Tibial nerve (tissue), 4 donors: ENCODE data around the gene CEP170B. TPM values are rescaled to one million over a fixed set of nuclear protein-coding genes. Genes with fewer than 3 reads are reported as not detected.
A peak's percentile ranks its signal among the peaks of the same experiment; 100 is the strongest.

ENCODE experiments used
- DNase-seq, 2 donors: peaks; one replicate each; pipeline ENCODE4 v3.0.0-alpha.2; 2019; ENCODE audit warnings: low spot score in 2 of 2
- H3K27ac ChIP-seq, 4 donors: fragments of 200-600 bp; sonication (generic) in 3 of 4; one replicate each; pipeline ENCODE4 v1.5.1; 2017 to 2019; ENCODE audit warnings: mild to moderate bottlenecking in 1 of 4
- H3K27me3 ChIP-seq, 2 donors: fragments of 200-600 bp; sonication (generic) in 1 of 2; one replicate each; pipeline versions ENCODE4 v1.5.1 to v1.6.0; 2017 to 2019
- H3K36me3 ChIP-seq, 3 donors: fragments of 200-600 bp; sonication (generic); one replicate each; pipeline ENCODE4 v1.5.1; 2018 to 2019
- H3K4me1 ChIP-seq, 4 donors: fragments of 200-600 bp; sonication (generic) in 3 of 4; one replicate each; pipeline ENCODE4 v1.5.1; 2017 to 2019
- H3K4me3 ChIP-seq, 4 donors: fragments of 200-600 bp; sonication (generic) in 3 of 4; one replicate each; pipeline ENCODE4 v1.5.1; 2017 to 2019; ENCODE audit warnings: mild to moderate bottlenecking in 1 of 4, moderate library complexity in 1 of 4
- H3K9me3 ChIP-seq, 4 donors: fragments of 200-600 bp; sonication (generic) in 3 of 4; one replicate each; pipeline ENCODE4 v1.5.1; 2017 to 2019
- CTCF ChIP-seq, 5 experiments: fragments of 200-600 bp in 3 of 5; fragments of 450-650 bp in 2 of 5; sonication (generic) in 3 of 5; IDR thresholded peaks; one replicate each; pipeline ENCODE4 v1.5.1; 2016 to 2019; ENCODE audit warnings: antibody characterized with exemption in 5 of 5, mild to moderate bottlenecking in 3 of 5, moderate library complexity in 2 of 5
- EP300 ChIP-seq, 2 donors: sonication (generic); formaldehyde crosslinking; IDR thresholded peaks; one replicate each; pipeline ENCODE4 v1.6.1; 2017; ENCODE audit warnings: antibody characterized with exemption in 2 of 2, mild to moderate bottlenecking in 1 of 2
- POLR2A ChIP-seq, 2 donors: fragments of 450-650 bp; IDR thresholded peaks; one replicate each; pipeline ENCODE4 v1.6.1; 2017; ENCODE audit warnings: antibody characterized with exemption in 2 of 2, mild to moderate bottlenecking in 2 of 2, moderate library complexity in 2 of 2
- WGBS, 2 donors: methylation state at CpG; one replicate each; pipeline ENCODE4 v1.1.5; 2018; 5-methylcytosine and 5-hydroxymethylcytosine counted together
- total RNA-seq, 4 donors: library from RNA; depleted of rRNA; stranded (reverse); fragments of >200 nt; gene quantifications; one replicate each; pipeline ENCODE4 v1.1.0, GENCODE V29; 2016

Gene CEP170B
- total RNA-seq = 10 to 100 TPM; 10.1 to 36.3 (median 13.0) TPM

- Histone ChIP-seq H3K27me3 (peaks cover 0 to 12% of the 10 kb centered on the region in 2 donors), H3K9me3 (no peaks in the 10 kb centered on the region), H3K27ac (peak within 1 kb of the TSS in 2 of 4 donors; percentile 71 to 81), H3K4me1 (peaks cover 0 to 26% (median 16%) of the 10 kb centered on the region in 4 donors), H3K4me3 (peak within 1 kb of the TSS; percentile 51 to 65 (median 61)), H3K36me3 (peaks cover 0 to 13% (median 0%) of the 10 kb centered on the region in 3 donors)
- WGBS, 2 donors = 1 to 2% methylated on average over 17 to 21 of the region's 88 CpGs
- no peak for TF ChIP-seq EP300 (IDR thresholded peaks at IDR 0.05)
- no peak for TF ChIP-seq POLR2A (IDR thresholded peaks at IDR 0.05)
- no peak for TF ChIP-seq CTCF (IDR thresholded peaks at IDR 0.05)
- no peak for DNase-seq
Measured at GRCh38 chr14:104865081-104865630, at the start of gene CEP170B. CEP170B (plus strand) TSS chr14:104865268; CDS start chr14:104868451, 3,183 bp downstream.

GRCh38 chr14:104816616-104816884 lies 48.5 kb upstream of the CEP170B start:
- H3K27ac ChIP-seq = peak overlapping the region; percentile 82 to 95 (median 92)
- H3K27me3 ChIP-seq = no peaks in the 10 kb centered on the region
- peak overlapping the region; percentile 53 to 91 (median 84) for H3K4me3 ChIP-seq
- H3K4me1 ChIP-seq = peaks cover 0 to 44% (median 15%) of the 10 kb centered on the region in 4 donors
- H3K36me3 ChIP-seq = peaks cover 0 to 14% (median 0%) of the 10 kb centered on the region in 3 donors
- WGBS, 2 donors = 0 to 1% methylated on average over 2 to 8 of the region's 8 CpGs
- peaks cover 0 to 5% (median 0%) of the 10 kb centered on the region in 4 donors for H3K9me3 ChIP-seq
- DNase-seq = no peak
- TF ChIP-seq EP300 (IDR thresholded peaks at IDR 0.05) (no peak), POLR2A (IDR thresholded peaks at IDR 0.05) (no peak), CTCF (IDR thresholded peaks at IDR 0.05) (no peak)

GRCh38 chr14:104817930-104818713 lies 46.9 kb upstream of the CEP170B start:
- DNase-seq = no peak
- TF ChIP-seq CTCF (IDR thresholded peaks at IDR 0.05) (no peak), POLR2A (IDR thresholded peaks at IDR 0.05) (no peak), EP300 (IDR thresholded peaks at IDR 0.05) (no peak)
- peaks cover 0 to 10% (median 0%) of the 10 kb centered on the region in 3 donors for H3K36me3 ChIP-seq
- no peak overlapping the region for H3K4me3 ChIP-seq
- peaks cover 0 to 44% (median 15%) of the 10 kb centered on the region in 4 donors for H3K4me1 ChIP-seq
- WGBS, 2 donors = 96 to 97% methylated on average over 8 of the region's 8 CpGs
- peaks cover 0 to 5% (median 0%) of the 10 kb centered on the region in 4 donors for H3K9me3 ChIP-seq
- no peak overlapping the region for H3K27ac ChIP-seq
- no peaks in the 10 kb centered on the region for H3K27me3 ChIP-seq

GRCh38 chr14:104818714-104819161 lies 46.3 kb upstream of the CEP170B start:
- H3K36me3 ChIP-seq = peaks cover 0 to 10% (median 0%) of the 10 kb centered on the region in 3 donors
- no peak for TF ChIP-seq EP300 (IDR thresholded peaks at IDR 0.05)
- TF ChIP-seq POLR2A (IDR thresholded peaks at IDR 0.05) = no peak
- no peak for TF ChIP-seq CTCF (IDR thresholded peaks at IDR 0.05)
- no peak for DNase-seq
- no peaks in the 10 kb centered on the region for H3K27me3 ChIP-seq
- H3K4me1 ChIP-seq = peaks cover 0 to 44% (median 15%) of the 10 kb centered on the region in 4 donors
- no peak overlapping the region for H3K27ac ChIP-seq
- H3K9me3 ChIP-seq = peaks cover 0 to 5% (median 0%) of the 10 kb centered on the region in 4 donors
- 83 to 91% methylated on average over 8 of the region's 9 CpGs for WGBS, 2 donors
- no peak overlapping the region for H3K4me3 ChIP-seq

GRCh38 chr14:104819361-104819781 lies 45.7 kb upstream of the CEP170B start:
- Histone ChIP-seq H3K9me3 (peaks cover 0 to 5% (median 0%) of the 10 kb centered on the region in 4 donors), H3K4me1 (peaks cover 0 to 37% (median 13%) of the 10 kb centered on the region in 4 donors), H3K4me3 (no peak overlapping the region), H3K27ac (no peak overlapping the region), H3K36me3 (peaks cover 0 to 10% (median 0%) of the 10 kb centered on the region in 3 donors), H3K27me3 (no peaks in the 10 kb centered on the region)
- WGBS, 2 donors = 87 to 88% methylated on average over 9 to 11 of the region's 12 CpGs
- no peak for DNase-seq
- no peak for TF ChIP-seq EP300 (IDR thresholded peaks at IDR 0.05)
- no peak for TF ChIP-seq CTCF (IDR thresholded peaks at IDR 0.05)
- TF ChIP-seq POLR2A (IDR thresholded peaks at IDR 0.05) = no peak
